ENCODE measurements around the gene SEMA7A.

Gene SEMA7A

GRCh38 chr15:74413350-74414080, 20.2 kb downstream of the SEMA7A start:
- H3K27ac ChIP-seq (ENCODE audit: low read length): no peak overlapping the region
- no peaks in the 10 kb centered on the region for H3K36me3 ChIP-seq (ENCODE audit: control insufficient read depth in 2 of 2, insufficient read depth in 2 of 2, low read length in 2 of 2)
- H3K9me3 ChIP-seq (ENCODE audit: control insufficient read depth in 2 of 2, low read length in 2 of 2): no peaks in the 10 kb centered on the region
- no peak overlapping the region for H3K9ac ChIP-seq (ENCODE audit: low read length in 2 of 2)
- H3K4me1 ChIP-seq (ENCODE audit: control insufficient read depth, insufficient read depth, low read length): no peaks in the 10 kb centered on the region
- H3K4me3 ChIP-seq (ENCODE audit: low read length in 2 of 2): no peak overlapping the region
- no peaks in the 10 kb centered on the region for H3K27me3 ChIP-seq (ENCODE audit: control insufficient read depth in 1 of 2, insufficient read depth in 2 of 2, low read length in 2 of 2)

- Histone ChIP-seq H3K27ac (ENCODE audit: low read length) (no peak overlapping the region), H3K36me3 (ENCODE audit: control insufficient read depth in 2 of 2, insufficient read depth in 2 of 2, low read length in 2 of 2) (no peaks in the 10 kb centered on the region), H3K9ac (ENCODE audit: low read length in 2 of 2) (no peak overlapping the region), H3K27me3 (ENCODE audit: control insufficient read depth in 1 of 2, insufficient read depth in 2 of 2, low read length in 2 of 2) (no peaks in the 10 kb centered on the region), H3K4me3 (ENCODE audit: low read length in 2 of 2) (no peak overlapping the region), H3K9me3 (ENCODE audit: control insufficient read depth in 2 of 2, low read length in 2 of 2) (no peaks in the 10 kb centered on the region), H3K4me1 (ENCODE audit: control insufficient read depth, insufficient read depth, low read length) (no peaks in the 10 kb centered on the region)
Observed at GRCh38 chr15:74412159-74412558, 21.6 kb downstream of the SEMA7A start.

GRCh38 chr15:74411686-74412085, 22.1 kb downstream of the SEMA7A start:
- no peaks in the 10 kb centered on the region for H3K9me3 ChIP-seq (ENCODE audit: control insufficient read depth in 2 of 2, low read length in 2 of 2)
- no peak overlapping the region for H3K27ac ChIP-seq (ENCODE audit: low read length)
- no peaks in the 10 kb centered on the region for H3K36me3 ChIP-seq (ENCODE audit: control insufficient read depth in 2 of 2, insufficient read depth in 2 of 2, low read length in 2 of 2)

GRCh38 chr15:74410502-74410901, 23.3 kb downstream of the SEMA7A start:
- H3K27ac ChIP-seq (ENCODE audit: low read length): no peak overlapping the region
- H3K9me3 ChIP-seq (ENCODE audit: control insufficient read depth in 2 of 2, low read length in 2 of 2): no peaks in the 10 kb centered on the region
- no peak overlapping the region for H3K9ac ChIP-seq (ENCODE audit: low read length in 2 of 2)
- H3K4me1 ChIP-seq (ENCODE audit: control insufficient read depth, insufficient read depth, low read length): no peaks in the 10 kb centered on the region
- H3K36me3 ChIP-seq (ENCODE audit: control insufficient read depth in 2 of 2, insufficient read depth in 2 of 2, low read length in 2 of 2): no peaks in the 10 kb centered on the region
- no peak overlapping the region for H3K4me3 ChIP-seq (ENCODE audit: low read length in 2 of 2)
- H3K27me3 ChIP-seq (ENCODE audit: control insufficient read depth in 1 of 2, insufficient read depth in 2 of 2, low read length in 2 of 2): peaks cover 0 to 6% of the 10 kb centered on the region in 2 donors

More at GRCh38 chr15:74411686-74412085, 22.1 kb downstream of the SEMA7A start:
- peaks cover 0 to 3% of the 10 kb centered on the region in 2 donors for H3K27me3 ChIP-seq (ENCODE audit: control insufficient read depth in 1 of 2, insufficient read depth in 2 of 2, low read length in 2 of 2)
- H3K9ac ChIP-seq (ENCODE audit: low read length in 2 of 2): no peak overlapping the region
- H3K4me3 ChIP-seq (ENCODE audit: low read length in 2 of 2): no peak overlapping the region
- H3K4me1 ChIP-seq (ENCODE audit: control insufficient read depth, insufficient read depth, low read length): no peaks in the 10 kb centered on the region

GRCh38 chr15:74409225-74409624, 24.5 kb downstream of the SEMA7A start:
- Histone ChIP-seq H3K9ac (ENCODE audit: low read length in 2 of 2) (no peak overlapping the region), H3K27me3 (ENCODE audit: control insufficient read depth in 1 of 2, insufficient read depth in 2 of 2, low read length in 2 of 2) (peaks cover 0 to 7% of the 10 kb centered on the region in 2 donors), H3K36me3 (ENCODE audit: control insufficient read depth in 2 of 2, insufficient read depth in 2 of 2, low read length in 2 of 2) (no peaks in the 10 kb centered on the region), H3K4me3 (ENCODE audit: low read length in 2 of 2) (no peak overlapping the region), H3K4me1 (ENCODE audit: control insufficient read depth, insufficient read depth, low read length) (no peaks in the 10 kb centered on the region), H3K27ac (ENCODE audit: low read length) (no peak overlapping the region), H3K9me3 (ENCODE audit: control insufficient read depth in 2 of 2, low read length in 2 of 2) (no peaks in the 10 kb centered on the region)

- no peaks in the 10 kb centered on the region for H3K36me3 ChIP-seq (ENCODE audit: control insufficient read depth in 2 of 2, insufficient read depth in 2 of 2, low read length in 2 of 2)
- no peaks in the 10 kb centered on the region for H3K4me1 ChIP-seq (ENCODE audit: control insufficient read depth, insufficient read depth, low read length)
- H3K27ac ChIP-seq (ENCODE audit: low read length): no peak overlapping the region
- H3K27me3 ChIP-seq (ENCODE audit: control insufficient read depth in 1 of 2, insufficient read depth in 2 of 2, low read length in 2 of 2): peaks cover 0 to 8% of the 10 kb centered on the region in 2 donors
- no peak overlapping the region for H3K4me3 ChIP-seq (ENCODE audit: low read length in 2 of 2)
- H3K9me3 ChIP-seq (ENCODE audit: control insufficient read depth in 2 of 2, low read length in 2 of 2): no peaks in the 10 kb centered on the region
- no peak overlapping the region for H3K9ac ChIP-seq (ENCODE audit: low read length in 2 of 2)
Observed at GRCh38 chr15:74408815-74409214, 24.9 kb downstream of the SEMA7A start.

GRCh38 chr15:74408385-74408784, 25.4 kb downstream of the SEMA7A start:
- no peaks in the 10 kb centered on the region for H3K36me3 ChIP-seq (ENCODE audit: control insufficient read depth in 2 of 2, insufficient read depth in 2 of 2, low read length in 2 of 2)
- H3K9me3 ChIP-seq (ENCODE audit: control insufficient read depth in 2 of 2, low read length in 2 of 2): no peaks in the 10 kb centered on the region
- H3K4me3 ChIP-seq (ENCODE audit: low read length in 2 of 2): no peak overlapping the region
- no peak overlapping the region for H3K9ac ChIP-seq (ENCODE audit: low read length in 2 of 2)
- no peaks in the 10 kb centered on the region for H3K4me1 ChIP-seq (ENCODE audit: control insufficient read depth, insufficient read depth, low read length)
- H3K27ac ChIP-seq (ENCODE audit: low read length): no peak overlapping the region
- H3K27me3 ChIP-seq (ENCODE audit: control insufficient read depth in 1 of 2, insufficient read depth in 2 of 2, low read length in 2 of 2): peaks cover 0 to 8% of the 10 kb centered on the region in 2 donors

- no peak overlapping the region for H3K27ac ChIP-seq (ENCODE audit: low read length)
- H3K9ac ChIP-seq (ENCODE audit: low read length in 2 of 2): no peak overlapping the region
- H3K9me3 ChIP-seq (ENCODE audit: control insufficient read depth in 2 of 2, low read length in 2 of 2): no peaks in the 10 kb centered on the region
- peaks cover 0 to 11% of the 10 kb centered on the region in 2 donors for H3K27me3 ChIP-seq (ENCODE audit: control insufficient read depth in 1 of 2, insufficient read depth in 2 of 2, low read length in 2 of 2)
- H3K4me3 ChIP-seq (ENCODE audit: low read length in 2 of 2): no peak overlapping the region
- H3K36me3 ChIP-seq (ENCODE audit: control insufficient read depth in 2 of 2, insufficient read depth in 2 of 2, low read length in 2 of 2): no peaks in the 10 kb centered on the region
- no peaks in the 10 kb centered on the region for H3K4me1 ChIP-seq (ENCODE audit: control insufficient read depth, insufficient read depth, low read length)
Observed at GRCh38 chr15:74406992-74407705, 26.6 kb downstream of the SEMA7A start.

- H3K36me3 ChIP-seq (ENCODE audit: control insufficient read depth in 2 of 2, insufficient read depth in 2 of 2, low read length in 2 of 2): no peaks in the 10 kb centered on the region
- no peak overlapping the region for H3K27ac ChIP-seq (ENCODE audit: low read length)
- peaks cover 0 to 11% of the 10 kb centered on the region in 2 donors for H3K27me3 ChIP-seq (ENCODE audit: control insufficient read depth in 1 of 2, insufficient read depth in 2 of 2, low read length in 2 of 2)
- no peak overlapping the region for H3K4me3 ChIP-seq (ENCODE audit: low read length in 2 of 2)
- no peaks in the 10 kb centered on the region for H3K4me1 ChIP-seq (ENCODE audit: control insufficient read depth, insufficient read depth, low read length)
- no peaks in the 10 kb centered on the region for H3K9me3 ChIP-seq (ENCODE audit: control insufficient read depth in 2 of 2, low read length in 2 of 2)
- H3K9ac ChIP-seq (ENCODE audit: low read length in 2 of 2): no peak overlapping the region
Observed at GRCh38 chr15:74406517-74406916, 27.2 kb downstream of the SEMA7A start.

- H3K9me3 ChIP-seq (ENCODE audit: control insufficient read depth in 2 of 2, low read length in 2 of 2): no peaks in the 10 kb centered on the region
- no peak overlapping the region for H3K9ac ChIP-seq (ENCODE audit: low read length in 2 of 2)
- peaks cover 0 to 16% of the 10 kb centered on the region in 2 donors for H3K27me3 ChIP-seq (ENCODE audit: control insufficient read depth in 1 of 2, insufficient read depth in 2 of 2, low read length in 2 of 2)
- no peaks in the 10 kb centered on the region for H3K4me1 ChIP-seq (ENCODE audit: control insufficient read depth, insufficient read depth, low read length)
- H3K4me3 ChIP-seq (ENCODE audit: low read length in 2 of 2): no peak overlapping the region
- no peaks in the 10 kb centered on the region for H3K36me3 ChIP-seq (ENCODE audit: control insufficient read depth in 2 of 2, insufficient read depth in 2 of 2, low read length in 2 of 2)
- H3K27ac ChIP-seq (ENCODE audit: low read length): no peak overlapping the region
Observed at GRCh38 chr15:74405823-74406222, 27.9 kb downstream of the SEMA7A start.

Data from stomach smooth muscle (tissue), 2 donors.